Retinal pigment epithelial cell (primary cell): Measurements from ENCODE around the gene DGAT2L6.
"Not testable (repeated sequence)": the region's sequence is repeated elsewhere in the genome, so short reads cannot be mapped to it uniquely, and the experiment has no call there.

Experiments used
- DNase-seq: peaks from one replicate; pipeline ENCODE4 v3.0.0-alpha.2; 2010; ENCODE audit warnings: low read depth
- H3K4me3 ChIP-seq: 2 replicates; pipeline ENCODE4 v1.5.1; 2011; ENCODE audit warnings: mild to moderate bottlenecking, low read length, control low read depth, moderate library complexity
- TF ChIP-seq, protein P1 (sequence below): conservative IDR thresholded peaks from 2 replicates; pipeline ENCODE4 v1.5.1; 2011; ENCODE audit warnings: low read depth, low read length, control low read depth, inconsistent platforms

Gene DGAT2L6

DNA sequence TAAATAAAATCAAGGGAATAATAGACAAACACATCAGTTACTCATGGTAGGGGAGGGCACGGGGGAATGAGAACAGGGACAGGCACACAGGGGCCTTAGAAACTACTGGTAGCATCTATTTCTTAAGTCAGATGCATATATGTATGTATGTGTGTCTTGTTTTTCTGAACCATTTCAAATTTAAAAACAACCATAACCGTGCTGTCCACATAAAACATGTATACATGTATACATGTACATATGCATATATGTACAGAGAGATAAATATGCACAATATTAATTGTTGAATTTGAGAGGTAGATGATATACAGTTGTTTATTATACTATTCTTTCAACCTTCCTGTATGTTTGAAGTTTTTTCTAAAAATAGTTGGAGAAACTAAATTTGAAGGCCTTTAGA lies 49.4 kb downstream of the DGAT2L6 start:
- TF ChIP-seq, protein P1, sequence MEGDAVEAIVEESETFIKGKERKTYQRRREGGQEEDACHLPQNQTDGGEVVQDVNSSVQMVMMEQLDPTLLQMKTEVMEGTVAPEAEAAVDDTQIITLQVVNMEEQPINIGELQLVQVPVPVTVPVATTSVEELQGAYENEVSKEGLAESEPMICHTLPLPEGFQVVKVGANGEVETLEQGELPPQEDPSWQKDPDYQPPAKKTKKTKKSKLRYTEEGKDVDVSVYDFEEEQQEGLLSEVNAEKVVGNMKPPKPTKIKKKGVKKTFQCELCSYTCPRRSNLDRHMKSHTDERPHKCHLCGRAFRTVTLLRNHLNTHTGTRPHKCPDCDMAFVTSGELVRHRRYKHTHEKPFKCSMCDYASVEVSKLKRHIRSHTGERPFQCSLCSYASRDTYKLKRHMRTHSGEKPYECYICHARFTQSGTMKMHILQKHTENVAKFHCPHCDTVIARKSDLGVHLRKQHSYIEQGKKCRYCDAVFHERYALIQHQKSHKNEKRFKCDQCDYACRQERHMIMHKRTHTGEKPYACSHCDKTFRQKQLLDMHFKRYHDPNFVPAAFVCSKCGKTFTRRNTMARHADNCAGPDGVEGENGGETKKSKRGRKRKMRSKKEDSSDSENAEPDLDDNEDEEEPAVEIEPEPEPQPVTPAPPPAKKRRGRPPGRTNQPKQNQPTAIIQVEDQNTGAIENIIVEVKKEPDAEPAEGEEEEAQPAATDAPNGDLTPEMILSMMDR: no peak

DNA sequence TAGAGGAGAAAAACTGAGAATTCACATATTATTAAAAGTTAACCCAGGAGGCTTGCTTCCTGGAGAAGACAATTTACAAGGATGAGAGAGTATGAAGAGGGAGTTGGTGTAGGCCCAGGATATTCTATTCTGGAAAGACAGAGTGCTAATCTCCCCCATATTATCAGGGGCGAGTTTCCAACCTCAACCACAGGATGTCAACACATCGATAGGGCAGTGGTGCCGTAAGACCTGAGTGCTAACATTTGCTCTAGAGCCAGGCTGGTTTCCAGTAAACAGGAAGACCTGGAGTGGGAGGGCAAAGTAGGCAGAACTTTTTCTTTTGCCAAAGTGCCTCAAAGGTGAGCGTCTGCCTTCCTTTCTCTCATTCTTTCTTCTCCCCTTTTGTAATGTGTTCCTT lies 54.4 kb downstream of the DGAT2L6 start:
- no peak overlapping the region for H3K4me3 ChIP-seq
- DNase-seq: no peak
- TF ChIP-seq, protein P1: no peak

More for the DNA sequence above, 49.4 kb downstream of the DGAT2L6 start:
- no peak overlapping the region for H3K4me3 ChIP-seq
- DNase-seq: no peak

DNA sequence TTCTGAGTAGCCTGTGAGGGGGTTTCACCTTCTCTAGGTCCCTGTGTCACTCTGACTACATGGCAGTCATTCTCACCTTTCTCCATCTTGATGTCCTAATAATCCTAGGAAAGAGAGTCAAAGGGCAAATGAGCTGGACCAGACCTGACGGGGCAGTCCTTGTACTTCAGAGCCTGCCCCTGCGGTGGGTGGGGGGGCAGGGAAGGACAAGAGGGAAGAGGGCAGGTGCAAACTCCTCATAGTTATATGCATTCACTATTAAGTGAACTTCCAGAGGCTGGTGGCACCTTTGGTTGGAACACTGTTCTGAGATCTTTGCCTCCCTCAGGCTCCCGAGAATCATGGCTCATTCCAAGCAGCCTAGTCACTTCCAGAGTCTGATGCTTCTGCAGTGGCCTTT lies 57.1 kb downstream of the DGAT2L6 start, which contains the start of gene AWAT1:
TSS of gene AWAT1 (plus strand) at position 301 of the 400 bp plus-strand sequence. CDS start at position 342, 41 bp downstream.
- H3K4me3 ChIP-seq: no peak within 1 kb of the TSS
- DNase-seq: no peak
- TF ChIP-seq, protein P1: no peak

DNA sequence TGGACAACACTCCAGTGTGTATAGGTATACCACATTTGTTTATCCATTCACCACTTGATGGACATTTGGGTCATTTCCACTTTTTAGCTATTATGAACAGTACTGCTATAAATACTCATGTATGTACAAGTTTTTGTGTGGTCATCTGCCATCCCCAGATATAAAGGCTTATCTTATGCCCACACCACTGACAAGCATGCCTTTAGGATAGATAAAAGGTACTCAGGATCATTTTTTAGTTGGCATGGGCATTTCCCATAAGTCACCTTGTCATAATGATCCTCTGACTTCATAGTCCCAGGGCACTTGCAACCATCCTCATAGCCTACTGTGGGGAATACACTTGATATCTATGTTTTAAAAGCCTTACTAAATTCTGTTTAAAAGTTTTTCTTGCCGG lies 63.5 kb downstream of the DGAT2L6 start:
- TF ChIP-seq, protein P1: no peak
- DNase-seq: no peak
- H3K4me3 ChIP-seq: no peak overlapping the region

DNA sequence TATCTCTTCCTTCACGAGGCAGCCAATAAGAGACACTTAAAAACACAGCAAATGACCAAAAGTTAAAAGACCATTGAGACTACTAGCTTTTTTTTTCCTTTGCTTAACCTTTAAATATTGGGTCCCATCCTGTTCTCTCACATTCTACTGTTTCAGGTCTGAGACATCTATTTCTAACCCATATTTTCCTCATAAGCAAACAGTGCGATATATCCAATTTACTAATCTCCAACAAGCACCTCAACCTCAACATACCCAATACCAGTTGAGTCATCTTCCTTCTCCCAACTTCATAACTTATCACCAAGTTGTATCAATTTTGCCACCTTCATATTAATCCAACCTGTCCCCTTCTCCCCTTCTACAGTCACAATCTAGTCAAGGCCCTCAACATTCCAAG lies 64.2 kb downstream of the DGAT2L6 start:
- TF ChIP-seq, protein P1: no peak
- H3K4me3 ChIP-seq: no peak overlapping the region

DNA sequence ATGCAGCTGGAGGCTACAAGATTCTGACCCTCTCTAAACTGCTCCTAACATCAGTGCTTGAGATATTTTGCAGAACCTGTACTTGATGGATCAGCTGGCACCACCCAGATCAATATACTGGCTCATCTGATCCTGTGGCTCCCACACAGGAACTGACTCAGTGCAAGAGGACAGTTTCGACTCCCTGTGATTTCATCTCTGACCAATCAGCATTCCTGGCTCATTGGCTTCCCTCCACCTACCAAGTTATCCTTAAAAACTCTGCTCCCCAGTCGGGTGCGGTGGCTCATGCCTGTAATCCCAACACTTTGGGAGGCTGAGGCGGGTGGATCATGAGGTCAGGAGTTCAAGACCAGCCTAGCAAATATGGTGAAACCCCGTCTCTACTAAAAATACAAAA lies 66.3 kb downstream of the DGAT2L6 start:
- not testable (repeated sequence) for H3K4me3 ChIP-seq, DNase-seq

More for the DNA sequence above, 64.2 kb downstream of the DGAT2L6 start:
- DNase-seq: no peak

DNA sequence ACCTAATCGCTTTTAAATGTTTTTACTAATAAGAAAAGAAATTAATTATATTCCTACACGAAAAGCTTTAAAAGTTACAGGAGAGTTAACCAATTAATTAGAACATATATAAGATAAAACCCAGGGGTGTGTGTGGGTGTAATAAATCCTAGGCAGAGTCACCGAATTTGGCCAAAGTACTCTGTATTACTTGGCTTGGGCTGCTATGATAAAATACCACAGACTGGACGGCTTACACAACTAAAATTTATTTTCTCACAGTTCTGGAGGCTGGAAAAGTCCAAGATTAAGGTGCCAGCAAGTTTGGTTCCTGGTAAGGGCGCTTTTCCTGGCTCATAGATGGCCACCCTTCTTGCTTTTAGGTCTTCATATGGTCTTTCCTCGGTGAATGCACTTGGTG lies 67.6 kb downstream of the DGAT2L6 start:
- H3K4me3 ChIP-seq: no peak overlapping the region
- DNase-seq: no peak
- TF ChIP-seq, protein P1: no peak

DNA sequence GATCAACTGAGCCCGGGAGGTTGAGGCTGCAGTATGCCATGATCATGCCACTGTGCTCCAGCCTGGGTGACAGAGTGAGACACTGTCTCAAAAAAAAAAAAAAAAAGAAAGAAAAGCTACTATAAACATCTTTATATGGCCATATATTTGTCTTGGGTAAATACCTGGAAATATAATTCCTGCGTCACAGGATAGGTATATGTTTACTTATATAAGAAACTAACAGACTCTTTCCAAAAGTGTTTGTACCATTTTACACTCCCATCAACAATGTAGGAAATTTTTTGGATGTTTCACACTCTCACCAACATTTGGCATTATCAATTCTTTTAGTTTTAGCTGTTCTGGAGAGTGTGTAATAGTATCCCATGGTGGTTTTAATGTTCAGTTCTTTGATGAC lies 70.0 kb downstream of the DGAT2L6 start:
- H3K4me3 ChIP-seq: no peak overlapping the region
- no peak for DNase-seq
- TF ChIP-seq, protein P1: no peak
